Measurements from ENCODE around the gene MAN1B1.

DNA sequence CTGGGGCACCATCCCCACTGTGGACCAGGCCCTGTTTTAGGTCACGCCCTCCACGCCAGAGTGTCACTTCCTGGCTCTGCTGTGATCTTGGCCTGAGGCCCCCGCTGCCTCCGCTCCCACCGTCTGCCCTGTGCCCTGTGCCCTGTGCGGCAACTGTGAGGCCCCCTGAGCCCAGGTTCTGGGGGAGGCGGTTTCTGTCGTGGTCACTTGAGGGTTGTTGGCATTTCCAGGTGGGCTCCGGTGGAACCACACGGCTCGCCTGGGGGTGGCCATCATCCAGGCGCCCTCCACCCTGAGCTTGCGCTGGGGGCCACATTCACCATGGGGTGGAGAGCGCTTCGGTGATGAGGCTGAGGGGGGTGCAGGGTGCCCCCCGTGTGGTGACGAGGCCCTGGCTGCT, 21.2 kb downstream of the MAN1B1 start:
- TF ChIP-seq, protein P1, sequence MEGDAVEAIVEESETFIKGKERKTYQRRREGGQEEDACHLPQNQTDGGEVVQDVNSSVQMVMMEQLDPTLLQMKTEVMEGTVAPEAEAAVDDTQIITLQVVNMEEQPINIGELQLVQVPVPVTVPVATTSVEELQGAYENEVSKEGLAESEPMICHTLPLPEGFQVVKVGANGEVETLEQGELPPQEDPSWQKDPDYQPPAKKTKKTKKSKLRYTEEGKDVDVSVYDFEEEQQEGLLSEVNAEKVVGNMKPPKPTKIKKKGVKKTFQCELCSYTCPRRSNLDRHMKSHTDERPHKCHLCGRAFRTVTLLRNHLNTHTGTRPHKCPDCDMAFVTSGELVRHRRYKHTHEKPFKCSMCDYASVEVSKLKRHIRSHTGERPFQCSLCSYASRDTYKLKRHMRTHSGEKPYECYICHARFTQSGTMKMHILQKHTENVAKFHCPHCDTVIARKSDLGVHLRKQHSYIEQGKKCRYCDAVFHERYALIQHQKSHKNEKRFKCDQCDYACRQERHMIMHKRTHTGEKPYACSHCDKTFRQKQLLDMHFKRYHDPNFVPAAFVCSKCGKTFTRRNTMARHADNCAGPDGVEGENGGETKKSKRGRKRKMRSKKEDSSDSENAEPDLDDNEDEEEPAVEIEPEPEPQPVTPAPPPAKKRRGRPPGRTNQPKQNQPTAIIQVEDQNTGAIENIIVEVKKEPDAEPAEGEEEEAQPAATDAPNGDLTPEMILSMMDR (IDR thresholded peaks at IDR 0.05; ENCODE audit: control extremely low read depth in 1 of 3, insufficient read depth in 1 of 3, low read depth in 1 of 3, low read length in 3 of 3), result no peak
- no peak for TF ChIP-seq TBP (IDR thresholded peaks at IDR 0.05; ENCODE audit: low read depth, low read length)
- TF ChIP-seq POLR2AphosphoS5 (IDR thresholded peaks at IDR 0.05; ENCODE audit: low read depth, low read length), result no peak
- no peak for TF ChIP-seq JUN (IDR thresholded peaks at IDR 0.05; ENCODE audit: low read depth, low read length)
- TF ChIP-seq EZH2 (IDR thresholded peaks at IDR 0.05; ENCODE audit: low read depth, low read length, severe bottlenecking), result no peak
- TF ChIP-seq FOSL1 (IDR thresholded peaks at IDR 0.05; ENCODE audit: insufficient read depth, low read depth, low read length), result no peak
- no peak for TF ChIP-seq SAP30 (IDR thresholded peaks at IDR 0.05; ENCODE audit: insufficient read depth, insufficient replicate concordance, low read length)
- TF ChIP-seq POLR2A (IDR thresholded peaks at IDR 0.05; ENCODE audit: control extremely low read depth in 1 of 2, low read depth in 2 of 2, low read length in 2 of 2), result no peak
- no peak for TF ChIP-seq RFX5 (IDR thresholded peaks at IDR 0.05; ENCODE audit: borderline replicate concordance, low read depth, low read length)
- no peak for TF ChIP-seq GTF2F1 (IDR thresholded peaks at IDR 0.05; ENCODE audit: borderline replicate concordance, low read depth, low read length)
- TF ChIP-seq CREB1 (IDR thresholded peaks at IDR 0.05), result no peak
- no peak for TF ChIP-seq SP1 (IDR thresholded peaks at IDR 0.05; ENCODE audit: low read depth, low read length)
- TF ChIP-seq POU5F1 (IDR thresholded peaks at IDR 0.05; ENCODE audit: low read depth, low read length), result no peak
